ENCODE results near the gene BIRC3. TPM values are rescaled to one million over a fixed set of nuclear protein-coding genes. Genes with fewer than 3 reads are reported as not detected.
"Not testable (repeated sequence)": the region's sequence is repeated elsewhere in the genome, so short reads cannot be mapped to it uniquely, and the experiment has no call there.

The BIRC3 gene
- total RNA-seq, 1 donor, result 1.8 TPM

DNA sequence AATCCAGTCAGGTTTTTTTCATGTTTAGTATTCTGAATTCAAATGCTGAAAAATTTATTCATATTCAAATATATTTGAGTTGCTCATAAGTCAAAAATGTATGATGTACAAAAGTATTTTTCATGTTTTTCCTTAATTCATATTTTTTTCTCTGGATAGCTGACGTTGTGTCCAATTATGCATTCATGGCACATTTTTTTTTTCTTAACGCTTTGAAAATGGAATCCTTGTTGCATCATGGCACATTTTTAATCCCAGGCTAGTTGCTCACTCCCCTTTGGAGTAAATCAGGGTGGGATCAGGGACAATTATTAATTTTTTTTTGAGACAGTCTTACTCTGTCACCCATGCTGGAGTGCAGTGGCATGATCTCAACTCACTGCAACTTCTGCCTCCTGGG, 14.1 kb downstream of the BIRC3 start:
- peak overlapping the region; percentile 31 for H3K27ac ChIP-seq (ENCODE audit: low read depth, low read length)
- TF ChIP-seq, protein P1, sequence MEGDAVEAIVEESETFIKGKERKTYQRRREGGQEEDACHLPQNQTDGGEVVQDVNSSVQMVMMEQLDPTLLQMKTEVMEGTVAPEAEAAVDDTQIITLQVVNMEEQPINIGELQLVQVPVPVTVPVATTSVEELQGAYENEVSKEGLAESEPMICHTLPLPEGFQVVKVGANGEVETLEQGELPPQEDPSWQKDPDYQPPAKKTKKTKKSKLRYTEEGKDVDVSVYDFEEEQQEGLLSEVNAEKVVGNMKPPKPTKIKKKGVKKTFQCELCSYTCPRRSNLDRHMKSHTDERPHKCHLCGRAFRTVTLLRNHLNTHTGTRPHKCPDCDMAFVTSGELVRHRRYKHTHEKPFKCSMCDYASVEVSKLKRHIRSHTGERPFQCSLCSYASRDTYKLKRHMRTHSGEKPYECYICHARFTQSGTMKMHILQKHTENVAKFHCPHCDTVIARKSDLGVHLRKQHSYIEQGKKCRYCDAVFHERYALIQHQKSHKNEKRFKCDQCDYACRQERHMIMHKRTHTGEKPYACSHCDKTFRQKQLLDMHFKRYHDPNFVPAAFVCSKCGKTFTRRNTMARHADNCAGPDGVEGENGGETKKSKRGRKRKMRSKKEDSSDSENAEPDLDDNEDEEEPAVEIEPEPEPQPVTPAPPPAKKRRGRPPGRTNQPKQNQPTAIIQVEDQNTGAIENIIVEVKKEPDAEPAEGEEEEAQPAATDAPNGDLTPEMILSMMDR (IDR thresholded peaks at IDR 0.05; ENCODE audit: extremely low read depth, low read depth, low read length), result no peak
- H3K4me2 ChIP-seq (ENCODE audit: insufficient read depth, low read length), result no peak overlapping the region
- no peak for DNase-seq (ENCODE audit: insufficient read length, low spot score, missing footprints)
- H3K36me3 ChIP-seq (ENCODE audit: insufficient read depth, low read length), result no peaks in the 10 kb centered on the region
- no peaks in the 10 kb centered on the region for H3K27me3 ChIP-seq (ENCODE audit: insufficient read depth, low read length)
- no peaks in the 10 kb centered on the region for H3K79me2 ChIP-seq (ENCODE audit: insufficient read depth, low read length)
- H2AFZ ChIP-seq (ENCODE audit: low read length), result no peak overlapping the region
- H3K4me1 ChIP-seq (ENCODE audit: insufficient read depth, low read length), result peaks cover 16% of the 10 kb centered on the region
- H3K4me3 ChIP-seq (ENCODE audit: insufficient read depth, low read length), result no peak overlapping the region
- no peaks in the 10 kb centered on the region for H3K9me3 ChIP-seq (ENCODE audit: low read depth, low read length)
- no peaks in the 10 kb centered on the region for H4K20me1 ChIP-seq (ENCODE audit: insufficient read depth, low read length)

- Histone ChIP-seq H3K4me2 (ENCODE audit: insufficient read depth, low read length) (no peak overlapping the region), H3K4me3 (ENCODE audit: insufficient read depth, low read length) (no peak overlapping the region), H3K9me3 (ENCODE audit: low read depth, low read length) (no peaks in the 10 kb centered on the region), H3K27me3 (ENCODE audit: insufficient read depth, low read length) (no peaks in the 10 kb centered on the region), H3K4me1 (ENCODE audit: insufficient read depth, low read length) (peaks cover 16% of the 10 kb centered on the region), H2AFZ (ENCODE audit: low read length) (no peak overlapping the region), H4K20me1 (ENCODE audit: insufficient read depth, low read length) (no peaks in the 10 kb centered on the region), H3K79me2 (ENCODE audit: insufficient read depth, low read length) (no peaks in the 10 kb centered on the region), H3K36me3 (ENCODE audit: insufficient read depth, low read length) (no peaks in the 10 kb centered on the region), H3K27ac (ENCODE audit: low read depth, low read length) (no peak overlapping the region)
- TF ChIP-seq, protein P1 (IDR thresholded peaks at IDR 0.05; ENCODE audit: extremely low read depth, low read depth, low read length), result no peak
- DNase-seq (ENCODE audit: insufficient read length, low spot score, missing footprints), result no peak
Measured at GRCh38 chr11:102332611-102332994, 15.3 kb downstream of the BIRC3 start.

GRCh38 chr11:102338479-102339010, 21.3 kb downstream of the BIRC3 start:
- Histone ChIP-seq H2AFZ (ENCODE audit: low read length) (no peak overlapping the region), H3K9me3 (ENCODE audit: low read depth, low read length) (no peaks in the 10 kb centered on the region), H4K20me1 (ENCODE audit: insufficient read depth, low read length) (no peaks in the 10 kb centered on the region), H3K4me3 (ENCODE audit: insufficient read depth, low read length) (no peak overlapping the region), H3K4me1 (ENCODE audit: insufficient read depth, low read length) (peaks cover 3% of the 10 kb centered on the region), H3K79me2 (ENCODE audit: insufficient read depth, low read length) (no peaks in the 10 kb centered on the region), H3K27ac (ENCODE audit: low read depth, low read length) (no peak overlapping the region), H3K27me3 (ENCODE audit: insufficient read depth, low read length) (no peaks in the 10 kb centered on the region), H3K36me3 (ENCODE audit: insufficient read depth, low read length) (no peaks in the 10 kb centered on the region), H3K4me2 (ENCODE audit: insufficient read depth, low read length) (no peak overlapping the region)
- no peak for DNase-seq (ENCODE audit: insufficient read length, low spot score, missing footprints)
- TF ChIP-seq, protein P1 (IDR thresholded peaks at IDR 0.05; ENCODE audit: extremely low read depth, low read depth, low read length), result no peak

DNA sequence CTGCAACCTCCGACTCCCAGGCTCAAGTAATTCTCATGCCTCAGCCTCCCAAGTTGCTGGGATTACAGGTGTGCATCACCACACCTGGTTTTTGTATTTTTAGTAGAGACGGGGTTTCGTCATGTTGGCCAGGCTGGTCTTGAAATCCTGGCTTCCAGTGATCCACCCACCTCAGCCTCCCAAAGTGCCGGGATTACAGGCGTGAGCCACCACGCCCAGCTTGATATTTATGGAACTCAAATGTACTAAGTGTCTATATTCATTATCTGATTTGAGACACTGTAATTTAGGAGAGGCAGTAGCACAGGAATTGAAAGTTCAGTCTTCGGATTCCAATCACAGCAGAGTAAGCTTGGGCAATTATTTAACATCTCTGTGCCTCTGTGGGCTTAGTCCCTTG, 24.0 kb downstream of the BIRC3 start:
- H3K9me3 ChIP-seq (ENCODE audit: low read depth, low read length), result not testable (repeated sequence)

More for the DNA sequence above, 24.0 kb downstream of the BIRC3 start:
- not testable (repeated sequence) for H3K27ac ChIP-seq (ENCODE audit: low read depth, low read length); H3K27me3 ChIP-seq (ENCODE audit: insufficient read depth, low read length); DNase-seq (ENCODE audit: insufficient read length, low spot score, missing footprints); H3K79me2 ChIP-seq (ENCODE audit: insufficient read depth, low read length); H3K36me3 ChIP-seq (ENCODE audit: insufficient read depth, low read length); H3K4me3 ChIP-seq (ENCODE audit: insufficient read depth, low read length); H3K4me2 ChIP-seq (ENCODE audit: insufficient read depth, low read length); H4K20me1 ChIP-seq (ENCODE audit: insufficient read depth, low read length)
- peak overlapping the region; percentile 57 for H2AFZ ChIP-seq (ENCODE audit: low read length)
- peaks cover 23% of the 10 kb centered on the region for H3K4me1 ChIP-seq (ENCODE audit: insufficient read depth, low read length)
